Stimulated activated CD8-positive, alpha-beta memory T cell treated with anti-CD3 and anti-CD28 coated beads, Interleukin-2, amount 100 ng/mL, for 1 hour (primary cell): ENCODE data around the gene ADAMTSL5.
"Not testable (repeated sequence)": the region's sequence is repeated elsewhere in the genome, so short reads cannot be mapped to it uniquely, and the experiment has no call there.

Source experiments
- DNase-seq, 2 donors: peaks; one replicate each; pipeline ENCODE4 v3.0.0-alpha.2; 2020; ENCODE audit warnings: low read depth in 2 of 2

ADAMTSL5 gene

DNA sequence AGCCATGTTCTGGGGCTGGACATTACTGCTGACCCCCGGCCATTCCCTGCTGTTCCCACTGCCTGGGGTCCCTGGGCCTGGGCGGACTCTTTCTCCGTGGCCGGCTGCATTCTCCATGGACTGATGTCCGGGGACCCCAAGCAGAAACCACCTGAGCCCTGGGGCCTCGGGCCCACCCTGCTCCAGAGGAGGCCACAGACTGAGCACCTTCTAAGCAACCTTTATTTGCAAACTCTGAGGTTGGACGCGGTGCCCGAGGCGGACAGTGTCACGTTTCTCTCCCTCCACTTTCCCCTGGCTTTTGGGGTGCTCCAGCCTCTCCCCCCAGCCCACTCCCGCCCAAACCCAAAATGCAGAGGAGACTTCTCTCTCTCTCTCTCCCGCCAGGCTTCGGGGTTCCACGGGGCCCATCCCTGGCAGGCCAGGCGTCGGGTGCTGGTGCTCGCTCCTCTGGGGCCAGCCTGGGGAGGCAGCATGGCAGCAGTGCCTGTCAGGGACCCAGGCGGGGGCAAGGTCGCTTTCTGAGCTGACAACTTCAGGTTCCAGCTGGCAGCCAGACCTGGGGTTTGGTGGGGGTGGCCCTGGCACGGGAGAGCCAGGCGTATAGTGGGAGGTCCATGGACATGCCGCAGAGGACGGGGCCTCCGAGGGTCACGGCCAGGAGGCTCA lies 31.5 kb downstream of the ADAMTSL5 start:
- no peak for DNase-seq

DNA sequence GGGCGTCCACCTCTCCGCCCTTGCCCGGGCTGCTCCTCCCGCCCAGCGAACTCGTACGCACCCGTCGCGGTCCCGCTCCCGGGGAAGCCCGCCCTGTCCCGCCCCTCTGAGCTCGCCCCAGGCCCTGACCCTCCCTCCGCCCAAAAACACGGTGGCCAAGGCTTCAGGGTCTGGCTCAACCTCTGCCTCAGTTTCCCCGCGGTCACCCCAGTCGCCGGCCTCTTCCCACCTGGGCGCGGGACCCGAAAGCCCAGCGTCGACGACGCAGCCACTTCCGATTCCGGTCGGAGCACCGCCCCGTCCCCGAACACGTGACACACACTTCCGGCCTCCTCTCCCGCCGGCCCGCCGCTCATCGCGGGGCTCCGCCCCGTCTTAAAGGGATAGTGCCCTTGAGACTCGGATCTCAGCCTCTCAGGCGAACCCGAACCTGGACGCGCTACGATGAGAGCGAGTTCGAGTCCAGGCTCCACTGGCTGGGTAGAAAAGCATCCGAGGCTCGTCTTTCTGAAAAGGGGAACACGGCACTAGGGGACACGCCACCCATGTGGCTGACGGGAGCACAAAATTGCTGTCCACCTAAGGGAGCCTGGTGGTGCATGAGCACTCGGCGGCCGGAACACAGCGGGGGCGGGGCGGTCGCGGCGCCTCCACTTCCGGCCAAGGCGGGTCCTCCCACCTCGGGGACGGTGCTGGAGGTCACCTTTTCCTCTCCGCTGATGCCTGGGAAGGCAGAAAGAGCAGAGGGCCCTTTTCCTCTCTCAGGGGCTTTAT lies 33.7 kb downstream of the ADAMTSL5 start, which contains the start of gene C19orf25:
C19orf25 (minus strand) TSS at position 282 of the 774 bp plus-strand sequence. CDS start 312 bp downstream, outside the sequence.
- peak; percentile 83 to 86 for DNase-seq

DNA sequence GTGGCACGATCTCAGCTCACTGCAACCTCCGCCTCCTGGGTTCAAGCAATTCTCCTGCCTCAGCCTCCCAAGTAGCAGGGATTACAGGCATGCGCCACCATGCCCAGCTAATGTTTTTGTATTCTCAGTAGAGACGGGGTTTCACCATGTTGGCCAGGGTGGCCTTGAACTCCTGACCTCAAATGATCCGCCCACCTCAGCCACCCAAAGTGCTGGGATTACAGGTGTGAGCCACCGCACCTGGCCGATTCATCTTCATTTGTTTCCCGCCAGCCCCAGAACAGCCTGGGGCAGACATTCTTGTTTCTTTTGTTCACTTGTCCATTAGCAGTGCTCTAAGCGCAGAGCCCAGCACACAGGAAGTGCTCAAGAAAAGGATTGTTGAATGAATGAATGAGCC lies 35.8 kb downstream of the ADAMTSL5 start:
- not testable (repeated sequence) for DNase-seq

DNA sequence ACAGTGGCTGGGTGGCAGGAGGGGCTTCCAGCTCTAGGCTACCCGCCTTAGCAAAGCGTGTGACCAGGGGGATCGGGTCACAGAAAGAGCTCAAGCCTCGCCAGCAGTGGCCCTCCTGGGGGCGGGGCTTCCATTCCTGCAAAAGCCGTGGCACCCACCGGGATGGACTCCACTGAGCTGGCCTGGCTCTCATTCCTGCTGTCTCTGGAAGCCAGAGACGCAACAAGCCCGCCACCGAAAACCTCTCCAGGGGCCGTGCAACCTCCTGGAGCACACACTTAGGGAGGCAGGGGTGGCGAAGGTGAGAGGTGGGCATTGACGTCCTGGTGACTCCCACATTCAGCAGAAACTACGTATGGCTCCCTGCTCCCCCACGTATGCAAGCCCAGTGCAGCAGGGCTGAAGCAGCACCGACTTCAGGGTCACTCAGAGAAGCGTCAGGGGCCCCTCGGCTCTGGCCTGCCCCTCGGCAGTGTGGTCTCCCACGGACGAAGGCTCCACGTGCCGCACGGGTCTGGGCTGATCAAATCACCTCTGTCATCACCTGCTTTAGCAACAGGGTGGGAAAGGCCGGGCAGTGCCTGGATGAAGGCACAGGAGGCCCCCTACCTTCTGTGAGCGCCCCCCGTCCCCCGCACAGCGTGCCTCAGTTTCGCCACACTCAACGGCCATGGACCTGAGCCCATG lies 36.9 kb downstream of the ADAMTSL5 start:
- DNase-seq = no peak

DNA sequence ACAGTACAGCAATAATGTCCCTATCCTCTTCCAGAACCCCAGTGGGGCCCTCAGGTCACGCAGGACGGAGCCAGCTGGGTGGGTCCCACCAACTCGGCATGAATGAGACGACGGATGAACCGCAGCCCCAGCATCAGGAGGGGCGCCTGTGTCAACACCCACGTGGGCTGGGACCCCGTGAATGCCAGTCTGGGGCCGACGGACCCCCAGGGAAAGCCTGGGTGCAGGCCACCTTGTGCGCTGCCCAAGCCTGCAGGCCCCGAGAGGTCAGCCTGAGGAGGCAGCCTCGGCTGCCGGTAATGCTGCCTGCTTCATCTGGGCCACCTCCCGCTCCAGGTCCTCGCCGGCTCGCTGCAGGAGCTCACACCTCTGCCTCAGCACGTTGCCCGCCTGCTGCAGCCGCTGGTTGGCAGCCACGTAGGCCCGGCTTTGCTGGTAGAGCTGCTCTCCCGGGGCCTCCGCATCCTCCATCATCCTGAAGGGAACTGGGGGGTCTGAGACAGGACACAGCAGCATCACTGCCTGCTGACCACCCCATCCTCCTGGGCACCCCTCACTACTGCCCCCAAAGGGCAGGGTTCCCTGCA lies 38.0 kb downstream of the ADAMTSL5 start:
- no peak for DNase-seq

DNA sequence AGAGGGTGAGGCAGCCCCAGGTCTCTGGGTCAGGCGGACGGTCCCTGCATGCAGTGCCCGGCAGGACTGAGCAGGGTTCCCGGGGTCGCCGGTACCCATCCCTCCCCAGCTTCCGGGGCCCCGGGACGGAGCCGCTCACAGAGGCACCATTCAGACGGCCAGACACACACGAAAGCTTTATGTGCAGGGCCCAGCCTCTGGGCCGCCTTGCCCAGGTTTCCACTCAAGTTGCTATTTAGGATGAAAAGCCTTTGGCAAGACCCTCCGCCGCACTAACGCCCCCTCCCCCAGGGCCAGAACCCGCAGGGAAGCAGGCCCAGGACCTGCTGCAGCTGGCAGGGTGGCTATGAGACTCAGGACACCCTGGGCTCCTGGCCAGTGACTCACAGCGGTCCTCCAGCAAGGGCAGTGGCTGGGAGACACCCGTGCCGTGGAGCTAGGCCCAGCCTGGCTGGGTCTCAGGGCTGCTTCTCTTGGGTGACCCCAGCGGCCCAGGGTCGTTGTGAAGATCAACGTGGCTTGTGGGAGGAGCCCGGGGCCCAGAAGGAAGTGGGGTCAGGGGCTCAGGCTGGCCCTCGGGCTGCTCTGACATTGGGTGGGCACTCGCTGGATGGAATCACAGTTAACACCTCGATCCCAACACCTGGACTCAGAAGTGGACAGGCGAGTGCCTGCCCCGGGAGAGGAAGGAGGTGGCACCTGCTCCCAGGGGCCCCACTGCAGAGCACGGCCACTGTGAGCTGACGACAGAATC lies 38.6 kb downstream of the ADAMTSL5 start:
- no peak for DNase-seq

DNA sequence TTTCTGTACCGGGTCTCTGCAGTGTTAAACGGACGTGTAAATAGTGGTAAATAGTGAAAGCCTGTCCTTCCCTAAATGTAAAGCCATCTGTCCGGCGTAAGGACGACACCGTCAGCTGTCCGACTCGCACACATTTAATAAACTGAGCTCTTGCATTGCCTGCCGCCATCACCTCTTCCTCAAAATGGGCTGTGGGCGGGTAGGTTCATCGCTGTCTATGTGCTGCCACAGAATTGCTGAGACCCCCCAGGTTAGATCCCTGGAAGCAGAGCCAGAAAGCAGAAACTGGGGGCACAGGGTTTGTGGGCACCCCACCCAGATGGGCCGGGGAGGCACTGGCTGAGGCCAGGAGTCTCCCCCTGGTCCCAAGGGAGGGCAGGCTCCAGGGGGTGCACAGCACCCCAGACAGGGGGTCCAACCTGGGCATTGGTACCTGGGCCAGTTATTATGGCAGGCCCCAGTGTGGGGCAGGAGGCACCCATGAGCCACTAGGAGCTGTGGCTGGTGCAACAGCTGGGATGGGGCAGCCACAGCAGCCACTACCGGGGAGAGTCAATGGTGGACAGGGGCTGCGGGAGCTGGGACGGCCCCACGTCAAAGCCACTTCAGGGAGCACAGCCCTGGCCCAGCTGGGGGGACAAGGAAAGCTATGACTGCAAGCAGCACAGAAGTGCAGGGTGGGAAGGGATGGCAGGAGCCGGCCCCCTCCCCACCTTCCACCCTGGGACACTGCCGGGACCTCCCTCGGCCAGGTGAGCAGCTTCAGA lies 39.6 kb downstream of the ADAMTSL5 start:
- DNase-seq = no peak

DNA sequence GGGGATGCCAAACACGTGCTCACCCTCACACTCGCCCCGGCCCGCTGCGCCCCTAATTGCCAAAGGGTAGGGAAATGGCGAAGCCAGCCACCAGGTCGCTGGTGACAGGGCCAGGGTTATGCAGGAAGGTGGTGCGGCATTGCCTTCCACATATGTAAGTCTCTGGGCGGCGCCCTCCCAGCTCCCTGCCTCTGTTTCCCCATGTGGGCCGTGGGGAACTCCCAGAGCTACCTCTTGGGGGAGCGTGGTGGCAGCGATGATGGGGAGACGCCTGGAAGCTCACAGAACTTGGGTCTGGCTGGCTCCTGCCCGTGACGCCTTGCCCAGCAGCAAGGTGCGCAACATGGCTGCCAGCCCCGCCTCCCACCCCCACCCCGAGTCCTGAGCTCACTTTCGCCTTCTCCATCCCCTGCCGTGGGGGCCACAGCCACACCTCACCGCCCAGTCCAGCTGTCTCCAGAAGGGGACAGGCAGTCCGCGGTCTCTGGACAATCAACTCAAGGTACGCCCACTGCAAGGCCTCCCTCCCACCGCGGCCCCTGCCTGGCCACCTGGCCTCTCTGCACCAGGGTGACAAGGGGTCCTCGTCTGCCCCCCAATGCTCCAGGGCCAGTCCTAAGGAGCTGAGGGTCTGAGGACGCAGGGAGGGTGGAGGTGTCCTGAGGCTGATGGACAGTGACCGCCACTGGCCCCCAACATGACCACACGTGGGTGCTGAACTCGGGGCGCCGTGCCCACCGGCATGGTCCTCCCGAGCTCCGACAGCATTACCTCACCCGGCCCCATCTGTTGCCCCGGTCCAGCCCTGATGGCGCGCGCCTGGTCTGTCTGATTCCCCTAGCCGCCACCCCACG lies 40.4 kb downstream of the ADAMTSL5 start:
- DNase-seq = no peak

DNA sequence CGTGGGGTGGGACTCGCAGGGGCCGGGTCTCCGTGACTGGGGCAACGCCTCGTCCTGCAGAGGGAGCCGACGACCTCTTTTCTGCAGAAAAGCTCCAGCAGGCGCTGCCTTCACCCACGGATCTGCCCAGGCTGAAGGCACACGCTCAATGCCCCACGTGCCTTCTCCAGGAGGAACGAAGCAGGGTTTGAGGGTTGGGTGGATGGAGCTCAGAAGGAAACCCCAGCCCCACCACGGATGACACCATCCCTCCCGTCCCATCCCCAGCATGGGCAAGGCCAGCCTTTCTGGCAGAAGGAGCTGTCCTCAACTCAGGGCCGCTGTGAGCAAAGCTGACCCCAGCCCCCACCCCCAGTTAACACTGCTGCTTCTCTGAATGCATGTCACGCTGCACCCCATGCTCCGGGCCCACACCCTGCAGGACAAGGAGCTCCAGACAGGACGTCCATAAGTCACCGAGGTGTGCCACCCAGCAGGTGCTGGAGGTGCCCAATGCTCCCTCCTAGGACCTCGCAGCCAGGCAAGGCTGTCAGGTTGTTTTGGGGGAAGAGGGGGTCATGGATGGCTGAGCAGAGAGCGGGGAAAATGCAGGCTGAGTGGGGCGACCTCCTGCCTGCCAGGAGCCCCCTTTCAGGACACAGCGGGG lies 41.2 kb downstream of the ADAMTSL5 start:
- no peak for DNase-seq

DNA sequence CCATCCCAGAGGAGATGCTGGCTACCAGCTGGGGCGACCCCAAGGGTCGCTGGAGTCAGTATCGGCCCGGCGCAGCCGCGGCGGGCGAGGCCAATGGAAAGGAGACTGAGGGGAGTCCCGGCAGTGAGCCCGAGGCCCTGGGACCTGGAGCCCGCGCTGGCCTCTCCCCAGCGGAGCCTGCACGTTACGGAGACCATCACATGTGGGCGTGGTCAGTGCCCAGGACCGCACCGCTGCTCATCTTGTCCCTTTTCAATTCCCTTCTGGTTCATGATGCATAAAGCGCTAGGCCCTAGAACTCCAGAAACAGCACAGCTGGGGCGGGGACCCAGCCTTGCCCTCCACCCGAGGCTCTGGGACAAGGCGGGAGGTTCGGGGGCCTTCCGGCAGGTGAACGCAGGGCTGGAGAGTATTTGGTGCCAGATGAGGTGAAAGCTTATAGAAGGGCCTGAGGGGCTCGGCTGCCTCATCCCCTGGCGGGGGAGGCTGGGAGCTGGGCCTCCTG lies 41.8 kb downstream of the ADAMTSL5 start:
- DNase-seq = no peak

DNA sequence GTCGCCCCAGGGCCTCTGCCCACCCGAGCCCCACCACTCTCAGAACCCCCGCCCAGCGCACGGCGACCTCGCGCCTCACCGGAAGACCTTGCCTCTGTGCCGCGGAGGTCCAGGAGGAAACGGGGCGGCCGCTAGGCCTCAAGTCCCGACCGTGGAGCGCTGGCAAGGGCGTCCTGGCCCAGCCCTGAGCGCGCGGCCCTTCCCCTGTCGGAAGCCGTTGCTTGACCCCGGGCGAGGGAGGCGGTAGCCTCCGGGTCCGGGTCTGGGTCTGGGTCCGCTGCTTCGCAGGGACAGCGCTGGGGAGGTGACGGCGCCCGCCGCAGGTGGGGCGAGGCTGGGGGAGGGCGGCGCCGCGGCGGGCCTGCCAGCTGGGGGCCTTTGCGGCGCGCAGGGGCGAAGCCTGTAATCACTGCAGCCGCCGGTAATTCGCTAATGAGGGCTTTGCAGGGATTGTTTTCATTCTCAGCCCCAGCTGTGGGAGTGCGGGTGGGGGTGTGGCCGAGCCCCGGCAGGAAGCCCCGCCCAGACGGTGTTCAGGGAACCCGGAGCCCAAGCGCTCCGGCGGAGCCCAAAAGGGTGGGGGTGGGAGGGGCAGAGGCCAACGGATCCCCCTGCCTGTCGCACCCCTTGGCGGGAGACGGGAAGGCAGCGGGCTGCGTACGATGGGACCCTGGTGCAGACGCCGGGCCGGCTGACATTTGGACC lies 42.4 kb downstream of the ADAMTSL5 start:
- DNase-seq = peak; percentile 27 to 51

DNA sequence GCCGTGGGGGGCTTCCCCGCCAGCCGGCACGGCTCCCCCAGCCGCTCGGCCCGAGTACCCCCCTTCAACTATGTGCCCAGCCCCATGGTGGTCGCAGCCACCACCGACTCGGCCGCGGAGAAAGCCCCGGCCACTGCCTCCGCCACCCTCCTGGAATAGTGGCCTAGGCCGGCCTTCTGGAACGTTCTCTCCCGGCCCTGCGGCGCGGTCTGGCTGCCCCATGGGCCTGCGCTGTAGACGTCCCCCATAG lies 42.8 kb downstream of the ADAMTSL5 start:
- DNase-seq = no peak

DNA sequence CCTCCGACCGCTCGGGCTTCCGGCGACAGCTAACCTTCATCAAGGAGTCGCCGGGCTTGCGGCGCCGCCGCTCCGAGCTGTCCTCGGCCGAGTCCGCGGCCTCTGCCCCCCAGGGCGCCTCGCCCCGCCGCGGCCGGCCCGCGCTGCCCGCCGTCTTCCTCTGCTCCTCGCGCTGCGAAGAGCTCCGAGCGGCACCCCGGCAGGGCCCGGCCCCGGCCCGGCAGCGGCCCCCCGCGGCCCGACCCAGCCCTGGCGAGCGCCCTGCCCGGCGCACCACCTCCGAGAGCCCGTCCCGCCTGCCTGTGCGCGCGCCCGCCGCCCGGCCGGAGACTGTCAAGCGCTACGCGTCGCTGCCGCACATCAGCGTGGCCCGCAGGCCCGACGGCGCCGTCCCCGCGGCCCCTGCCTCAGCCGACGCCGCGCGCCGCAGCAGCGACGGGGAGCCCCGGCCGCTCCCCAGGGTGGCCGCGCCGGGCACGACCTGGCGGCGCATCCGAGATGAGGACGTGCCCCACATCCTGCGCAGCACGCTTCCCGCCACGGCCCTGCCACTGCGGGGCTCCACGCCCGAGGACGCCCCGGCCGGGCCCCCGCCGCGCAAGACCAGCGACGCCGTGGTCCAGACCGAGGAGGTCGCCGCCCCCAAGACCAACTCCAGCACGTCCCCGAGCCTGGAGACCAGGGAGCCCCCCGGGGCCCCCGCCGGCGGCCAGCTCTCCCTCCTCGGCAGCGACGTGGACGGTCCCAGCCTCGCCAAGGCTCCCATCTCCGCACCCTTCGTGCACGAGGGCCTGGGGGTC lies 43.4 kb downstream of the ADAMTSL5 start:
- no peak for DNase-seq

DNA sequence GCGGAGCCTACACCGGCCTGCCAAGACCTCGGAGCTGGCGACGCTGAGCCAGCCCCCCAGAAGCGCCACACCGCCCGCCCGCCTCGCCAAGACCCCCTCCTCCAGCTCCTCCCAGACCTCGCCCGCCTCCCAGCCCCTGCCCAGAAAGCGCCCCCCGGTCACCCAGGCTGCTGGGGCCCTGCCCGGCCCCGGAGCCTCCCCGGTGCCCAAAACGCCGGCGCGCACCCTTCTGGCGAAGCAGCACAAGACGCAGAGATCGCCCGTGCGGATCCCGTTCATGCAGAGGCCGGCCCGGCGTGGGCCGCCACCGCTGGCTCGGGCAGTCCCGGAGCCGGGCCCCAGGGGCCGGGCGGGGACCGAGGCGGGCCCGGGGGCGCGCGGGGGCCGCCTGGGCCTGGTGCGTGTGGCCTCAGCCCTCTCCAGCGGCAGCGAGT lies 44.0 kb downstream of the ADAMTSL5 start:
- no peak for DNase-seq

DNA sequence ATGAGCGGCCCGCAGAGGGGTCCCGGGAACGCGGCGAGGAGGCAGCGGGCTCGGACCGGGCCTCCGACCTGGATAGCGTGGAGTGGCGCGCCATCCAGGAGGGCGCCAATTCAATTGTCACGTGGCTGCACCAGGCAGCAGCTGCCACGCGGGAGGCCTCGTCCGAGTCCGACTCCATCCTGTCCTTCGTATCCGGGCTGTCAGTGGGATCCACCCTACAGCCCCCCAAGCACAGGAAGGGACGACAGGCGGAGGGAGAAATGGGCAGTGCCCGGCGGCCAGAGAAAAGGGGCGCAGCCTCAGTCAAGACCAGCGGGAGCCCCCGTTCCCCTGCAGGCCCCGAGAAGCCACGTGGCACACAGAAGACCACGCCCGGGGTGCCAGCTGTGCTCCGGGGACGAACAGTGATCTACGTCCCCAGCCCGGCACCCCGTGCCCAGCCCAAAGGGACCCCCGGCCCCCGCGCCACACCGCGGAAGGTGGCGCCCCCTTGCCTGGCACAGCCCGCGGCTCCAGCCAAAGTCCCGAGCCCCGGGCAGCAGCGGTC lies 44.5 kb downstream of the ADAMTSL5 start:
- no peak for DNase-seq

DNA sequence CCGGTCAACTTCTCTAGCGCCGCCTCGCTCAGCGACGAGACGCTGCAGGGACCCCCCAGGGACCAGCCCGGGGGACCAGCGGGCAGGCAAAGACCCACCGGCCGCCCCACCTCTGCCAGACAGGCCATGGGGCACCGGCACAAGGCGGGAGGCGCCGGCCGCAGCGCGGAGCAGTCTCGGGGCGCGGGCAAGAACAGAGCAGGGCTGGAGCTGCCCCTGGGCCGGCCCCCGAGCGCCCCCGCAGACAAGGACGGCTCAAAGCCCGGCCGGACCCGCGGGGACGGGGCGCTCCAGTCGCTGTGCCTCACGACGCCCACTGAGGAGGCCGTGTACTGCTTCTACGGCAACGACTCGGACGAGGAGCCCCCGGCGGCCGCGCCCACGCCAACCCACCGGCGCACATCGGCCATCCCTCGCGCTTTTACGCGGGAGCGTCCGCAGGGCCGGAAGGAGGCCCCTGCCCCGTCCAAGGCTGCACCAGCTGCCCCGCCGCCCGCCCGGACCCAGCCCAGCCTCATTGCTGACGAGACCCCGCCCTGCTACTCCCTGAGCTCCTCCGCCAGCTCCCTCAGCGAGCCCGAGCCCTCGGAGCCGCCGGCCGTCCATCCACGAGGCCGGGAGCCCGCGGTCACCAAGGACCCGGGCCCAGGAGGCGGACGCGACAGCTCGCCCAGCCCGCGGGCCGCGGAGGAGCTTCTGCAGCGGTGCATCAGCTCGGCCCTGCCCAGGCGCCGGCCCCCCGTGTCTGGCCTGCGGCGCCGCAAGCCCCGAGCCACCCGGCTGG lies 45.1 kb downstream of the ADAMTSL5 start:
- no peak for DNase-seq

DNA sequence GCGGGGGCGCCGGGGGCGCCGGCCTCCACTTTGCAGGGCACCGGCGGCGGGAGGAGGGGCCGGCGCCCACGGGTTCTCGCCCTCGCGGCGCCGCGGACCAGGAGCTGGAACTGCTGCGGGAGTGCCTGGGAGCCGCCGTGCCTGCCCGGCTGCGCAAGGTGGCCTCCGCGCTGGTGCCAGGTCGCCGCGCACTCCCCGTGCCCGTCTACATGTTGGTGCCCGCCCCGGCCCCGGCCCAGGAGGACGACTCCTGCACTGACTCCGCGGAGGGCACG lies 45.7 kb downstream of the ADAMTSL5 start:
- DNase-seq = no peak
